NCI-H526 (cell line): ENCODE results near the gene MBP.

Experiments
- DNase-seq, 2 experiments: peaks; one replicate each; lab custom pipeline; 2025; lab: John Stamatoyannopoulos, UW

Gene MBP

DNA sequence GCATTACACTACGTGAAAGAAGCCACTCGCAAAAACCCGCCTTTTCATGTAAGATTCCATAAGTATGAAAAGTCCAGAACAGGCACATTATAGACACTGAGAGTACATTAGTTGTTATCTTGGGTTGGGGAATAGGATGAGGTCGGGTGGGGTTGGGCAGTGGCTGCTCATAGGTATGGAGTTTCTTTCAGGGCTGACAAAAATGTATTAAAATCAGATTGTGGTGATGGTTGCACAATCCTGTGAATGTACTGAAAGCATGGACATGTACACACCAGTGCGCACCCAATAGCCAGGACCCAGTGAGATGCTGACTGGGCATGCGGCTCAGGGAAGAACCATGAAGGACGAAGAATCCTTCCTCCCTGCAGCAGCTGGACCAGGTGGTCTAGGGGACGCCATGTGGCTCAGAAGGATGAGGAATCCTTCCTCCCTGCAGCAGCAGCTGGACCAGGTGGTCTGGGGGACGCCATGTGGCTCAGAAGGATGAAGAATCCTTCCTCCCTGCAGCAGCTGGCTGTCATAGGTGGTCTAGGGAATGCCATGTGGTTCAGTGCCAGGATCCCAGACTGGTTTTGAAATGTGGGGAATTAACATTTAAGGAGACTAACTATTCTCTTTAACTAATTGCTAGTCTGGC is 50.1 kb downstream of the MBP start:
- DNase-seq: no peak

DNA sequence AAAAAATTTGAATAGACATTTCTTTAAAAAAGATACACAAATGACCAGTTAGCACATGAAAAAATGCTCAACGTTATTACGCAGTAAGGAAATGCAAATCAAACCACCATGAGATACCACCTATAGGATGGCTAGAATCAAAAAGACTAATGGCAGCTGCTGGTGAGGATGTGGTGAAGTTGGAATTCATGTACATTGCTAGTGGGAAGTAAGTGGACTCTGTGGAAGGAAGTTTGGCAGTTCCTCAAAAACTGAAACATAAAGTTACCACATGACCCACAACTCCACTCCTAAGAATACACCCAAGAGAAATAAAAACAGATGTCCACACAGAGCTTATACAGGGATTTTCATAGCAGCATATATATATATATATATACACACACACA is 51.2 kb downstream of the MBP start:
- DNase-seq: no peak

DNA sequence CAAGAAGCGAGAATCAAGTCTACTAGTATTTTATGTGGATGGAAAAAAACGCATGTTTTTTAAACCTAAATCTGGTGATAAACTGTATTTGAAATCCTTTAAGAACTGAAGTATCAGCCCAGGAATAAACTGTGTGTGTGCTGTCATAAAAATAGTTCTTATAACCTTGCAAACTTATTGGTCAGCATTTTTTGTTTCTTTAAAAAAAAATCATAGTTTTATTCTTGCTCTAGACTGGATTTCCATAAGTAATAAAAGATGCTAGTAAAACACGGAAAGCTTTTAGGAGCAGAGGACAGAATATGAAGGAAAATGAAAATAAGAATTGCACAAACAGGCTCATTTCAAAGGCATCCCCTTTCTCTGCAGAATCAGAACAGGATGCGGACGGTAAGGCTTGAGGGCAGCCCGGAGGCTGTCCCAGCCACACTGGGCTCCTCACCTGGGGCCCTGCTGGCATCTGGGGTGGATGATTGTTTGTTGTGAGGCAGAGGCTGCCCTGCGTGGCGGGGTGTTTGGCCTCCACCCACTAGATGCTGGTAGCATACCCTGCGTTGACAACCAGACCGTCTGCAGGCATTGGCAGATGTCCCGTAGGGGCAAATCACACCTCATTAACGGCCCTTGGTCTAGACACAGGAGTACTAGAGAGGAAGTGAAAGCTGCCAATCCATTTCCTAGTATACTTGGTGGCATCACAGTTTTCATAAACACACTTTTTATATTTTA is 52.5 kb downstream of the MBP start:
- no peak for DNase-seq

DNA sequence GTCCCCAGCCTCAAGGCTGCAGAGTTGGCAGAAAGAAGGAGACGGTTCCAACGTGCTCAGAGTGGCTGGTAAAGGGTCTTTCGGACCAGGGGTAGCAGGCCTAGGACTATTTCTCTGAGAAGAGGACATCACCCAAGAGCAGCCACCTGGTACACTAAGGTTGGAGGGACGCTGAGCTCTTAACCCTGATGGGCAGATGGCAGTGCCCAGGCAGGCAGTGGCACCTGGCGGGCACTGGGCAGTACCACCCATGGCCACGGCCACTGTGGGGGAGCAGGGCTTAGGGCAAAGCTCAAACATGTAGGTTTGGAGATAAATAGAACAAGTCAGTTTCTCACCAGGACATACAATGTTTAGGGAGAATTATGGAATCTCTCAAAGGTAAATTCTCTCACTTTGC is 53.5 kb downstream of the MBP start:
- no peak for DNase-seq

- DNase-seq: no peak
Observed at GRCh38 chr18:77078690-77079070, 53.9 kb downstream of the MBP start.

DNA sequence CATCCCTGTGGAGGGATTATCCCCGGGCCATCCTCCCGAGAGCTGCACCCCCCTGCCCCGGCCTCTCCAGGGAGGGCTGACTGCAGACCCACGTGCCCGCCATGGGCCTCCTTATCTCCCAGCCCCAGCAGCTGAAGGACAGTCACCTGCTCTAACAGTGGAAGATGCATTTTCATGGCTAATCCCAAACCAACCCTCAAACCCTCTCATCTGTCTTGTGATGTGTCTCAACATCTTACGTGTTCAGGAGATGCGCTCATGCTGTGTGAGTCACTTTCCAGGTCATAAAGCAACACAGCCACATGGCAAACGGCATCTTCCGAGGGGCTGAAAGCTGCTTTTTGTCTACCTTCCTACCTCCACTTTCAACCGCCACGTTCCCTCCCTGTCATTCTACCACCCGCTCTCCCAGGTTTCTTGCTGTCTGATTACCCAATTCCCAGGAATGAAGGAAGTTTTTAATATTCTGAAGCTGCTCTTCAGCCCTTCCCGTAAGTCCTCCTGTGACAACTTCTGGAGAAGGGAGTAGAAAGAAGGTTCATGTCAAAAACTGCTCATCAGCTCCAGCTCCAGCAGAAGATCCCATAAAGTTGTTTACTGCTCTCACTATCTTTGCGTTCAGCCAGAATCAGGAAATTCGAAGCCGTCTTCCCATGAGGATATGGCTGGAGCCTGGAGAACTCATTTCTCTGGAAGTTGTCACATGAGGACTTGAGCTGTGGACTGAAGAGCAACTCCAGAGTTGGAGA is 54.5 kb downstream of the MBP start:
- DNase-seq: no peak

DNA sequence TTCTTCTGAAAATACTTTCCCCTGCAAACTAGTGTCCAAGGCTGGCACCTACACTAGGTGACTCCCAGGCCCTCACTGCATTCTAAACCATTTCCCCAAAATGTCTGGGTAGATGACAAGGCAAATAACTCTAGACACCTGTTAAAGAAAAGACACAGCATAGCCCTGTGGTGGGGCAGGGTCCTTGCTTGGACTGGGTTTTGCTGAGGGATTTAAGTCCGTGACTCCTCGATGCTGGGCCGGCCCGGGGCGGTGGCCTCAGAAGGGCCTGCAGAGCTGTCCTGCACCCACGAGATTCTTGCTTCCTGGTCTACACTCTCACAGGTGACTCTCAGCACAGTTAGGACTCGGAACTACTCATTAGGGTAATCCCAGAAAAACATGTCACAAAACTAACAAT is 55.2 kb downstream of the MBP start:
- DNase-seq: no peak

DNA sequence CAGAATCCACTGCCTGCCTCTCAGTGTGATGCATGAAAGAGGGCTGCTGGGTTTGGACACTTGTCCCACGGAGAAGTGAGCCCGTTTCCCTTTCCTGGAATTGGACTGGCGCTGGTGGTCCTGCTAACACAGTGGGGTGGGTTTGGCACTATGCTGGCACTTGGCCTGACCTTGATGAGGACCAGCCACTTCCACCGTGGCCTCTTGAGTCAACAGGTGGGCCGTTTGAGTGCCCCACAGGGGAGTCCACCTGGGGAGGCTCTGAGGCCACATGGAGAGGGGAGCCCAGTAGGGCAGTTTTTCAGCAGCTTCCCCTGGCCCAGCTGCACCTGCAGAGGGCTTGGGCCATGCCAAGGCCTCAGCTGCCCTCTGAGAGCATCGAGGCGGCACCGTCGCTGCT is 56.5 kb downstream of the MBP start:
- DNase-seq: no peak

- no peak for DNase-seq
Observed at GRCh38 chr18:77074431-77074830, 58.2 kb downstream of the MBP start.

DNA sequence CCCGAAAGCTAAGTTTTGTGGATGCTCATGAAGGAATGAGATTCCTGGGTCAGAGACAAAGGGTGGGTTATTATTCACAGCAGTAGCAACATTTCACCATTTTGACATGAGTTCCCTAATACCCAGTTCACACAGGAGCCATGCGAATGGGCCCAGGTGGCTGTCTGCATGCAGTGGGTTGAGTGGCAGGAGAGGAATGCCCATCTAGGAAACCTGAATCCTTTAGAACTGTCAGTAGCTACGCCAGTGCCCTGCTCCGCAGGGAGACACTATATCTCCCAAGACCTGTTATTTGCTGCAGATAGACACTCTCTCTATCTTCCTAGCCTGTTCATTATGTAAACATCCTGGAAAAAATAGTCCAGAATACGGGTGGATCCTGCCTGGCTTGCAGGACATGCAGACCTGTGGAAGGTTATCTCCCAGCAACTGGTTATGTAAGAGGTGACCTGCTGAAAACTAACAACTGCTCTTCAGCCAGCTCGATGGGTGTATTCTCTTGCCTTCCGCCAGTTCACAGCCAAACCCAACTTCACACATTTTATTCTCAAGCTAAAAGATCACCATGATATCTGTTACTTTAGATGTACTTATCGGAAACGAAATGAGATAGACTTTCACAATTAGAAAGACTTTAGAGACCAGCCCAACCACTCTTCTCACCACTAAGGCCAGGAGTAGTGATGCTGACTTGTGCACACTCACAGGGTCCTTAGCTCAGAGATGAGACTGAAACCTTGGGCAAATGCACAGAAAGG is 59.1 kb downstream of the MBP start:
- DNase-seq: no peak

DNA sequence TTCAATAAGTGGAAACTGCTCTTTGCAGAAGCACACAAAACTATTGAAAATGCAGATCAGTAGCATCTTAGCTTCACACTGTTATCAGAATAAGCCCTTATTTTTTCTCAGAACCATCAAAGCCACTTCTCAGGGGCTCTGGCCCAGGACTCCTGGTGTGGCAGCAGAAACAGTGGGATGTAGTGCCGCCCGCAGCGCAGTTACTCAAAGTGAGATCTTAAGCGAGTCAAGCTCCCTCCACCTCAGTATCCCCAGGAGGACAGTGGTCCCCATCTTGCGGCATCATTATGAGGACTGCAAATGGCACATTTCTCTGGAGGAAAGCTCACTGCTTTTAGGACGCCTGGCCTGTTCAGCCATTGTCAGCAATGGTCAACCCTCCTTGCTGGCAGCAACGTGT is 60.0 kb downstream of the MBP start:
- DNase-seq: no peak

- DNase-seq: no peak
Observed at GRCh38 chr18:77071711-77072292, 60.8 kb downstream of the MBP start.

DNA sequence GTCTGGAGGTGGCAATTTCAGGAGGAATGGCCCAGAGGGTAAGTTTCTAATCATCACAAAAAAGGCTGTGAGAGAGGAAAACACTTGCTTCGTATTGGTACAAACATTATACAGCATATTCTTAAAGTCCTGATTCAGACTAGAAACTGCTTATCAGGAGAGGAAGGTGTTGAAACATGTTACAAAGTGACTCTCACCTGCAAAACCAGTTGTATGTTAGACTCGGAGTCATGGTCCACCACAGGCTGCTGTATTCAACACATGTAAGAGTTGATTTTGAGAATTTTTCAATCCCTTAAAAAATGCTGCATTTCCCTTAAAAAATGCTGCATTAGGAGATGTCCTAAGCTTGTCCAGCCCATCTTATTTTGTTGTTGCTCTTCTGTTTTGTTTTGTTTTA is 61.5 kb downstream of the MBP start:
- DNase-seq: no peak

- DNase-seq: no peak
Observed at GRCh38 chr18:77070627-77071026, 62.0 kb downstream of the MBP start.

DNA sequence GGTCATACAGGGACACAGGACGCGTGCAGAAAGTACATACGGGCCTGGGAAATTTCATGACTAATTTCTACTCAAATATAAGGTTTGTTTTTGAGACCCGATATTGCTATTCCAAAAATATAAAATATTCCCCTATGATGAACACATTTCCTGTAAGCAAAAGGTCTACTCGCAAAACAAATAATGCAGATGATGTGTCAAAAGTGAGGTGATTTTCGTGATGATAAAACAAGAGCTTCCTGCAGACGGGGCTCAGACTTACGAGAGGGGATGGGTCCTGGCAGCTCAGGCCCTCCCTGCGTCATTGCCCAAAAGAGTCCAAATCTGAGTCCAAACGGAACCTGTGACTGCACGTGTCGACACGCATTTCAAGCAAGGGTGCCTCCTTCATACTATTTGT is 62.7 kb downstream of the MBP start:
- no peak for DNase-seq

- DNase-seq: no peak
Observed at GRCh38 chr18:77069482-77069881, 63.1 kb downstream of the MBP start.

GRCh38 chr18:77068321-77069312 is 64.0 kb downstream of the MBP start:
- no peak for DNase-seq

DNA sequence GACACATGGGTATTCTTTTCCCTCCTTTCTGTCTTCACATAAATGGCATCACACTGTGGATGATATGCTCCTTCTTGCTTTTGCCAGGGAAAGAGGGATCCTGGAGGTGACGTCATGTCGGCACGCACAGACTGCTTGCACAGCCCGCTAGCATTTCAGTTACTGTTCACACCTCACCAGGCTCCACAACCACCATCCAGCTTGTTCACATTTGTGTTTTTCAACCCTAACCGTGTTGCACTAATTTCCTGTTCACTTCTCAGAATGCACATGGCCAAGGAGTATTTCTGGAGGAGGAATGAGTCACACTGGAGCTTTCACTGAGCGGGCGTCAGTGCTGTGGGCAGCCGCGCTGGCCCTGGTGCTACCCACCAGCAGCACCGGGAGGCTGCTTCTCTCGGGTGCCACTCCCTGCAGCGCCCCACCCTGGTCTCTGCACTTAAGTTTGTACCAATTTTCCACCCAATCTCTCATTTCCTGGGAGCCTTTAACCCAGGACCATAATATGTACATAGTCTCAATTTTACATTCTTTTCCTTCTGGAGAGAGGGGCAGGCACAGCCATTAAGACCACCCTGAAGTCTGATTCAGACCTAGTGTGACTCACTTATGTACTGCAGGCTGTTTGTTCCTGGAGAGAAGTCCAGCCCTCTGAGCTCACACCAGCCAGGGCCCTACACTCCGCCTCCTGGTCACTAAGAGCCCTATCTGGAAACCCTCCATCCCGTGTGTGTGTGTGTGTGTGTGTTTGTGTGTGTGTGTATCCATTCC is 65.1 kb downstream of the MBP start:
- no peak for DNase-seq

- no peak for DNase-seq
Observed at GRCh38 chr18:77066689-77067088, 65.9 kb downstream of the MBP start.

DNA sequence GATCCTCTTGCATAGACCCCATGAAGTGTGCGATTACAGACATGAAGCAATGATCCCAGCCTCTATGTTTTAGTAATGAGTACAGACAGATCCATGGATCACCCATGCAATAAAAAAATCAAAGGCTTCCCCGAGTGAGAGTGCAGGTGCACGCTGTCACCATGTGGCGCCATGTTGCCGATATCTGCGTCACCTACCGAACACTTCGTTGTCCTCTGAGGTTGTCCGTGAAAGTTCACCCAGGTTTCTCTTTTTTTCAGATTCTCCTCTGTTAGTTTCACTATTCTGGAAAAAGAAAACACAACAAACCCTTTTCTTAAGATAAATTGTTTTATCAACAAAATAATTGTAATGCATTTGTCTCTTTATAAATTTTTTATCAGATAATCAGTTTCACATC is 66.5 kb downstream of the MBP start:
- DNase-seq: no peak
